SIG-M5 treated with dmso at 0.1 percent for 504 hours (cell line): Measurements from ENCODE around the gene PPP2R5D.
A peak's percentile ranks its signal among the peaks of the same experiment; 100 is the strongest.

Source experiments
- DNase-seq: peaks from one replicate; lab custom pipeline; 2025; ENCODE audit not compliant: unreplicated experiment; lab: John Stamatoyannopoulos, UW

PPP2R5D gene

GRCh38 chr6:42963179-42963854 is 21.1 kb upstream of the PPP2R5D start:
- DNase-seq, result no peak

GRCh38 chr6:42963855-42964605 is 20.3 kb upstream of the PPP2R5D start:
- peak; percentile 46 for DNase-seq

- no peak for DNase-seq
Measured at GRCh38 chr6:42966571-42966970, 17.8 kb upstream of the PPP2R5D start.

GRCh38 chr6:42967228-42967627 is 17.1 kb upstream of the PPP2R5D start:
- no peak for DNase-seq

- no peak for DNase-seq
Measured at GRCh38 chr6:42968126-42968701, 16.2 kb upstream of the PPP2R5D start.

- DNase-seq, result no peak
Measured at GRCh38 chr6:42968783-42969182, 15.6 kb upstream of the PPP2R5D start.

GRCh38 chr6:42969431-42969830 is 14.9 kb upstream of the PPP2R5D start:
- DNase-seq, result no peak

- no peak for DNase-seq
Measured at GRCh38 chr6:42969934-42970333, 14.4 kb upstream of the PPP2R5D start.

GRCh38 chr6:42970871-42971612 is 13.3 kb upstream of the PPP2R5D start:
- no peak for DNase-seq

- DNase-seq, result no peak
Measured at GRCh38 chr6:42971746-42972327, 12.5 kb upstream of the PPP2R5D start.

- DNase-seq, result no peak
Measured at GRCh38 chr6:42973926-42974325, 10.4 kb upstream of the PPP2R5D start.

GRCh38 chr6:42974919-42975505 is 9.4 kb upstream of the PPP2R5D start:
- DNase-seq, result no peak

GRCh38 chr6:42978487-42978838 is 5.9 kb upstream of the PPP2R5D start:
- DNase-seq, result no peak

GRCh38 chr6:42978839-42979522 is 5.4 kb upstream of the PPP2R5D start, which contains the start of gene PEX6:
Gene PEX6 (minus strand): TSS chr6:42979181. CDS start chr6:42979150, 31 bp downstream.
- DNase-seq, result peak; percentile 92

- DNase-seq, result no peak
Measured at GRCh38 chr6:42979523-42980177, 4.7 kb upstream of the PPP2R5D start.

GRCh38 chr6:42981836-42982235 is 2.5 kb upstream of the PPP2R5D start:
- DNase-seq, result no peak

- no peak for DNase-seq
Measured at GRCh38 chr6:42984924-42985475, 630 bp downstream of the PPP2R5D start.

- DNase-seq, result no peak
Measured at GRCh38 chr6:42987533-42988451, 3.4 kb downstream of the PPP2R5D start.
